Stimulated activated CD8-positive, alpha-beta memory T cell treated with anti-CD3 and anti-CD28 coated beads, Interleukin-12 subunit alpha, Interleukin-12 subunit beta, amount 100 ng/mL, for 1 hour (primary cell): ENCODE results near the gene EMILIN1.
"Not testable (repeated sequence)": the region's sequence is repeated elsewhere in the genome, so short reads cannot be mapped to it uniquely, and the experiment has no call there.

Source experiments
- DNase-seq: peaks from one replicate; pipeline ENCODE4 v3.0.0-alpha.2; 2020; ENCODE audit warnings: low read depth

The EMILIN1 gene

DNA sequence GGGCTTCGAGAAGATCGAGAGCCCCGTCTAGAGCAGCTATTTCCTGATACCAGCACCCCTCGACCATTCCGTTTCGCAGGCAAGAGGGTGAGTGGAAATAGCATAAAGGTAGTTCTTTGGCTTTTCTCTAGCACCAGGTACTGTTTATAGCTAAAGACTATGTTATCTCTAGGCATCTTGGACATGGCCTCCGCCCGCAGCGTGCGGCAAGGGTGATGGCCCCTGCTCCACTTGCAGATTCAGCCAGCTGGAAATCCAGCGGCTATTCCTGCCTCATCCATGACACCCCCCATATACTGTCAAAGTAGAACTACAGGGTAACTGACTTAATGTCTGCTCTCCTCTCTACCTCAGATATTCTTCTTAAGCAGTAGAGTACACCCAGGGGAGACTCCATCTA, 23.7 kb upstream of the EMILIN1 start:
- no peak for DNase-seq

DNA sequence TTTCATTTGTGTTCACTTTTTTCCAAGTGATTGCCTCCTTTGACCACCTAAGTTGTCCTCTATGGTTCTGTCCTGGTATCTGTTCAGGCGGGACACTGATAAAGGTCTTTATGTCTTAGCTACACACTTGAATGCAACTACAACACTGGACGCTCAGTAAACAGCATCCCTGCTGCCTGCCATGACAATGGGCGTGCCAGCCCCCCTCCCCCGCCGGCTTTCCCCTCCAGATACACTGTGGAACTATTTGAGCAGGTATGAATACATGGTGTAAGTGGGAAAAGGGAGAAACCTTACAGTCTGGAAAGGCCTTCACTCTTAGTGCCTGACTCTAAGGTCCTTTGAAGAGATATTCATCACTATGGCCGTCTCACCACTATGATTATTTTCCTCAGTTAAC, 21.2 kb upstream of the EMILIN1 start:
- DNase-seq: no peak

DNA sequence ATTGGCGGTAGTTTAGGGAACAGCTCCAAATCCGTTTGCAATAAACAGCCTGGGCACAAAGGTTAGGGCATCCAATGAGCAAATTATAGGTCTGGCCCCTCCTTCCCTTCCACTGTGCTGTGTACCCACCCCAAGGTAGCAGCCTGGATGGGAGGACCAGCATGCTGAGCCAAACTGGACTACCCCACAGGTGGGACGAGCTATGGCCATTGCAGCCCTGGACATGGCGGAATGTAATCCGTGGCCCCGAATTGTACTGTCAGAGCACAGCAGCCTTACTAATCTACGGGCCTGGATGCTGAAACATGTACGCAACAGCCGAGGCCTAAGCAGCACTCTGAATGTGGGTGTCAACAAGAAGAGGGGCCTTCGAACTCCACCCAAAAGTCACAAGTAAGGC, 20.2 kb upstream of the EMILIN1 start:
- DNase-seq: no peak

DNA sequence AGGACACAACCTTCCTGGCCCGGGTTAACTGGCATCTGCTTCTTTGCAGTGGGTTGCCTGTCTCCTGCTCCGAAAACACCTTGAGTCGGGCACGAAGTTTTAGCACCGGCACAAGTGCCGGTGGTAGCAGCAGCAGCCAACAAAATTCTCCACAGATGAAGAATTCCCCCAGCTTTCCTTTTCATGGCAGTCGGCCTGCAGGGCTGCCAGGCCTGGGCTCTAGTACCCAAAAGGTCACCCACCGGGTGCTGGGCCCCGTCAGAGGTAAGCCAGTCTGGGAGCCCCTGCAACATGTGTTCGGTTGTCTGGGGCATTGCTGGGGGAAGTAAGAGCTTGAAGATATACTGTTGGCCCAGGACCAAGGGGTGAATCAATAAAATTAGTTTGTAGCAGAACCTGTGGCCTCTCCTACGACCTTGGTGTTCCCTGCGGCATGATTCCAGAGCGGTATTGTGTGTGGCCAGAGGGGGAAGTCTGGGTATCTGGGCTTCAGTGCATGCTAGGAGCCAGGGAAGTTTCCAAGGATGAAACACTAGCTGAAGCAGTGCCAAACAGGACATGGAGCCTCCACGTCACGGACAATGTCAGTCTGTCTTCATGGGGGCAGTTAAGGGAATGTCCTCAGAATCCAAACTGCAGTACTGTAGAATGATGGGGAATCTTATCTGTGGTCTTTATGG, 19.1 kb upstream of the EMILIN1 start:
- no peak for DNase-seq

DNA sequence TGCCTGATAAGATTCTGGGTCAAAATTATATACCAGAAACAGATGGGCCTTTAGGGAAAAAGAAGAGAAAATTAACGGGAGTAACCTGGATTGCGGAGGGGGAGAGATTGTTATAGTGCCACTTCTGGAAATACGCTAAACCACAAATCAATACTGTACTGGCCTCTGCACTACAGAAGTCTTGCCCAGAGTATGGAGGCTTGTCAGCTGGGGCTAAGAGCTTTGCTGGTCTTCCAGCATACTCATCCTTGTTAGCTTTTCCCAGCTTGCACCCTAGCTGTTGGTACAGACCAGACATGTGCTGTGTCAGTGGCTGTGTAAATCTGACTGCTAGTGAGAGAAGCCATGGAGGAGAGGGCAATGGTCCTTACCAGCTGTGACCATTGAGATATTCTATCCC, 18.1 kb upstream of the EMILIN1 start:
- no peak for DNase-seq

DNA sequence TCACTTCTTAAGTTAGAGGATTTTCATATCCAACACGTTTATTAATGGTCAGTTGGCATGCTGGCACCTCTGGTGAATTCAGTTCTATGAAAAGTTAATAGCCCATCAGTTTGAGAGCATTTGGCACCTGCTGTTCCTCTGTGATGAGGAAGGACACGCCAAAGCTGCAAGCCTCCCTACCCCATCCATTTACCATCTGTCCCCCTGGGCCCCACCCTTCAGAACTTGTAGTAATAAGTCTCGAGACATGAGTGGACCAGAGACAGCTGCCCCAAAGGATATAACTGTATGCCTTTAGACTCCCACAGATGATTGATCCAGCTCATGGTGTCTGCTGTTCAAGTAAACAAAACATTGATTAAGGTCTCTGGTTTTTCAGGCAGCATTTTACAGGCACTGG, 13.3 kb upstream of the EMILIN1 start:
- DNase-seq: no peak

DNA sequence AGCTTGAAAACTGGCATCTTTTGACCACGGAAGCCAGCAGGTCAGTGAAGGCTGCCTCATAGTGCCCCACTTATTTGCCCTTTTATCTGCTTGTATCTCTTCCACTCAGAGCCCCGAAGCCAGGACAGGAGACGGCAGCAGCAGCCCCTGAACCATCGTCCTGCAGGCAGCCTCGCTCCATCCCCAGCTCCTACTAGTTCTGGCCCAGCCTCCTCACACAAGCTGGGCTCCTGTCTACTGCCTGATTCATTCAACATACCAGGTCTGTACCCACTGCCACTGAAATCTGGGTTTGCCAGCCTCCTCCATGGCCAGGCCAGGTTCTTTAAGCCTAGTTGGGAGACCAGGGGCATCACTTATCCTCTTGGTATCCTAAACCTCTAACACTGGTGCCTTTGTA, 11.0 kb upstream of the EMILIN1 start:
- DNase-seq: no peak

DNA sequence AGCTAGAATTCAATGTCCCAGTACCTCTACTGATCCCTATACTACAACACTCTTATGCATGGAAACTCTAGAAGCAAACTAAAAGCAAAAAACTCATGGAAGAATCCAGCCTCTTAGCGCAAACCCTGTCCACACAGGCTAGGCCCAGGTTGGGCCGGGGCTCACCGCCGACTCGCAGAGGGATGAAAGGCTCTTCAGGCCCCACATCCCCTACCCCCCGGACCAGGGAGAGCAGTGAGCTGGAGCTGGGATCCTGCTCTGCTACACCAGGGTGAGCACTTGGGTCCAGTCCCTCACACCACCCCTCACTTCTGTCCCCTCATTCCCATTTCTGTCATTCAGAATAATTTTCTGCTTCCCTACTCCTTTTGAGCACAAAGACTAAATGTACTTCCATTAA, 9.0 kb upstream of the EMILIN1 start:
- no peak for DNase-seq

DNA sequence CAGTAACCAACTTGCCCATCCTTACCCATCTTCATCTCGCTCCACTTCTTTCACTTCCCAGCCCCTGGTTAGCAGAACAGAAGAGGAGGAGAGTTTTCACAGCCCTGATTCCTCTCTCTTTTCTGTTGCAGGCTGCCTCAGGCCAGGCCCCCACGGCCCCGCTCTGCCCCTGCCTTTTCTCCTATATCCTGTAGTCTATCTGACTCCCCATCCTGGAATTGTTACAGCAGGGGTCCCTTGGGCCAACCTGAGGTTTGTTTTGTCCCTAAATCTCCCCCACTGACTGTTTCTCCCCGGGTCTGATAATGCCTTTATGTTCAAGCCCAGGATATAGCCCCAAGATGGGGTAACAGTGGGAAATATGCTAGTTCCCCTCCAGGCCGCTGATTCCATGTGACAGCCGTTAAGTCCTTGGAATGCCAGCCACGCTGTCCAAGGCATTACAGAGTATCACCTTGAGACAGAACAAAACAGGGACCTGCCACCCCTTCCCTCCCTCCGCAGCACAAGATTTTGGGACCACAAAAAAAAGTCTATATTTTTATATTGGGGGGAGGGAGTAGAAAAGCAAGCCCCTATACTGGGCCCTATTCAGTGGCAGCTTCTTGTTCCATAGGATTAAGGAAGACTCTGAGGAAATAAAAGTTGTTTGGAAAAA, 8.3 kb upstream of the EMILIN1 start:
- DNase-seq: no peak

DNA sequence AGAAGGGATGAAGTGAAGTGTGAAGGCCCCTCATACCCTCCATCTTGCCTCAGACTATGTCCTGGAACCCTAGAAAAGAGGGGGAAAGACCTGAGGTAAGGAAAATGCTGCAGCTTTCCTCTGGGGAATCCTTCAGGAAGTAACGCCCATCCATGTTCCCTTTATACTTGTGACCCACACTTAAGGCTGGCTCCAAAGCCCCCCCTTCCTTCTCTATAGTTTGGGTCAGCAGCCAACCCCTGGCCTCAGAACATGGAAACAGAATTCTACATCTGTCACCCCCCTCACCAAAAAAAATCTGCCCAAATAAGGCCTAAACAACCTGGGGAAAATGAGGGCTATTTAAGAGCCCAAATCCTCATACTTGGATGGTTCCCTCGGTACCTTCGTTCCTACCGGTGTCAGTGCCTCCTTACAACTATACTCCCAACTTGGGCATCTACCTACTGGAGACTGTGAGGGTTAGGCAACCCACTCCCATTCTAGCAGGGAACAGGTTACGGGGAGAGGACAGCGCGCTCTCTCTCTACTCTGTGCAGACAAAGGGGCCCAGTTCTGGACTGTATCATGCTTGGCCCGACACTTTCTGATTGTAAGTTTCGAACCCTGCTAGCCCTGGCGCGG, 7.7 kb upstream of the EMILIN1 start:
- no peak for DNase-seq

DNA sequence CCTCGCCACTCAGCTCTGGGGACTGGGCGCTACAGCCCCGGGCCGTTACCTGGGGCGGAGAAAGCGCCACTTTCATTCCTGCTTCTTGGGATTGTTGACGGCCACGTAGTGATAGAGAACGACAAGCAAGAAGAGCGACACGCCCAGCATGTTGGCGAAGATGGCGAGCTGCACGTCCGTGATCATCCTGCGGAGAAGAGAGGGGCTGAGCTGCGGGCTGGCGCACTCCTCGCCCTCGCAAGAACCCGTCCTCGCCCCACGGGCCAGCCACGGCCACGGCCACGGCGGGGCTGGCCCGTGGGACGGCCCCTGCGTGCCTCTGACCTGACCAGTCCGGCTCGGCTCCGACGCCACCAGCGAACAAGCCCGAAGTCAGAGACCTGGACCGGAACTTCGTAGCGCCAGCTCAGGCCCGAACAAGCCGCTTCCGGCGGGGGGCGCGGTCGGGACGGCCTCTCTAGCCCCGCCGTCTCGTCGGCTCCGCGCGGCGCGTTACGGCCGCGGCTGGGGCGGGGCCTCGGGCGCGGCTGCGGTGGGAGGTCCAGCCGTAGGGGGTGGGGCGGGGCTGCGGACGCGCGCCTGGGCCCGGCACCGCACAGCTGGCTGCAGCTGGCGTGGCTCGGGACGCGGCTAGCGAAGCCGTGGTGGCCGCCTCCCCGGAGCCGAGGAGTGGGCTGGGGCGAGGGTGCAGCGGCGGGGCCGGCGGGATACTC, 7.0 kb upstream of the EMILIN1 start, which contains the start of gene OST4:
Gene OST4, minus strand, starts transcription at position 378 of the 713 bp plus-strand sequence.
- peak; percentile 77 for DNase-seq

DNA sequence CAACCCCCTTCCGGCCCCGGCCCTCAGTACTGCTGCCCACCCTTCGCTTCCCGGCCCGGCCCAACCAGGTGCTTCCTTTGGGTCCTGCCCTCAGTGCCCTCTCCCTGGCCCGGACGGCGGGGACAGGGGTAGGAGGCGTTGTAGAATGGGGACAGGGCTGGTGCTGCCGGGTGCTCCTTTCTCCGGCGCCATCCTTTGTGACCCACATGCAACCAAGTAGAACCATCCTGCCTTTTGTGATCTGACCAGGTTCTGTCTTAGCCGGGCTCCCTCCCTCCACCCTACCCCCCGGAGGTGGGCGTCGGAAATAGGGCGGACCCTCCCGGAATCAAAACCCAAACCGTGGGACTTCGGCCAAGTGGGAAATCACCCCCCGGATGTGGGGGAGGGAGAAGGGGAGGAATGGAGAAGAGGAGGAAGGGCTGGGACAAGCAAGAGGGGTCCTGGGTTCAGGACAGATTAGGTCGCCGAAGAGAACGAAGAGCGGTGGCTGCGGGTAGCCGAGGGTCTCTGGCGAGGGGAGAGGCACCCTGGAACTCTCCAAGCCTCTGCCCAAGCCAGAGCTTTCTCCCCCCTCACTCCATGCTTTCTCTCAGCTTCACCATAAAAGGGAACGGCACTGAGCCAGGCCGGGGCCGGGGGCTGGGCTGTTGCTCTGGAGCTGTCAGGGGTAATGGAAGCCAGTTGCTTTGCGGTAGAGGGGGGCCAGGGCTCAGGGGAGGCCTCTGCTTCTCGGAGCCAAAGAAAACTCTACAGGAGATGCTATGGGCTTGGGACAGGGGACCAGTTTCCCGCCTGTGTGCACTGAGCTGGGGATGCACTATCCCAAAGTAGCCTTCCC, 6.2 kb upstream of the EMILIN1 start:
- no peak for DNase-seq

DNA sequence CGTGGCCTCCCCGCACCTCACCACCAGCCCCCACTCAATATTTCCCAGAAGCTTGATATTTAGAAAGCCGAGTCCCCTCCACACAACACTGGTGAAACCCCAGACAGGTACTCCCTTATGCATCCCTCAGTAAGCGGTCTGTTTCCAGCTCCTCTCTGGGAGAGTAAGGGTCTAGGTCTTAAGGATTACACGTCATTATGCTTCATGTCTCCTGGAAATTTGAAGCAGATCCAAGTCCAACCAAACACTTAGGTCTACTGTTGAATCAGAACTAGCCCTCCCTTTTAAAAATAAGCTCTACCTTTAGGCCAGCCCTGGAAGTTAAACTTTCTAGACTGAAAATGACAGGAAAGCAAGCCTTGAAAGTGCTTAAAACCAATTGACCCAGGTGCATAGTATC, 5.5 kb upstream of the EMILIN1 start:
- DNase-seq: no peak

DNA sequence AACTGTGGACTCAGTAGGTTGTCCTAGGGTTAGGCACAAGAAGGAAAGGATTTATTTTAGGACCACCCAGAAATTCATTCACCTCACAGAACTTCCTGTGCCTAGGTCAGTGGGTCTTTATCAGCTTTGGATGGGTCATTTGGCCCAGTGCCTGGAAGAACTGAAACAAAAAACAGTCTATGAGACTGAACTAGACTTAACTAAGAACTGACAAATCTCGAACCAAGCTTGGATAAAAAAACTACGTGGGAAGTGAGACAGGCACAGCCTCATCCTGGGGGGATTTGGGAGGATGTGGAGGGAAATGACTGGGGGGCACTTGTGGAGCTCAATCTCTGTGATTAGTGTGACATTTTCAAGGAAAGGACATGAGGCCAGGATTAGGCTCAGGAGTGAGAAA, 4.6 kb upstream of the EMILIN1 start:
- no peak for DNase-seq

DNA sequence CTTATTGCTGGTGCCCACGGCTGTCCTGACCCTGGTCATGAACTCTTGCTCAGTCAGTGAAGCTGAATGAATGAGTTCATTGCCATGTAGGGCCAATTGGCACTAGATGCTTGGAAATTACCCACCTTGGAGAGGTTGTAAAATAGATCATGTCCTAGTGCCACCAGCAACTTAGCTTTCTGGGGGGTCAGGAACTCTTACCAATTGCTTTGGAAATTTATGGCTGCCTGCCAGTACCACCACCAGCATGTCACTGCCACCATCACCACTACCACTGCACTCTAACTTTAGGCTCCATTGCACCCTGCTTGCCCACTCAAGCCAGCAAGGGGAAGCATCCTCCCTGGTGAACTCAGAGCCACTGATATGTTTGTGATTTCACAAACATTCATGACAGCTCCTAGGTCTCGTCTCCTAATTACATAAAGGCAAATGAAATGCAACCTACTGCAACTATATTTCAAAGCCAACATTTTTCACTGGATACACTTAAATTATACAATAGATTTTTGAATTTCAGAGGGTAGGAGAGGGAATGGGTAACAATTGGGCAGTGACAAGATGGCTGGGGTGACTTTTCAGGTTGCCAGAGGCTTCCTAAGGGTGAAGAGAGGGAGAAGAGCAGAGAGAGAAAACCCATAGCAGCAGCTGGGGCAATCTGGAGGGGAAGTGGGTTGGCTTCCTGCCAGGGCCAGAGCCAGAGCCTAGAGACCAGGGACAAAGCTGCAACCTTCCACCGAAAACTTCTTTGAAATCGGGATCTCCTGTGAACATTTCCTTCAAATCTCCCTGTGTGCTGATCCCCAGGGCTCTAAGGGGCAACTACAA, 3.5 kb upstream of the EMILIN1 start:
- no peak for DNase-seq

DNA sequence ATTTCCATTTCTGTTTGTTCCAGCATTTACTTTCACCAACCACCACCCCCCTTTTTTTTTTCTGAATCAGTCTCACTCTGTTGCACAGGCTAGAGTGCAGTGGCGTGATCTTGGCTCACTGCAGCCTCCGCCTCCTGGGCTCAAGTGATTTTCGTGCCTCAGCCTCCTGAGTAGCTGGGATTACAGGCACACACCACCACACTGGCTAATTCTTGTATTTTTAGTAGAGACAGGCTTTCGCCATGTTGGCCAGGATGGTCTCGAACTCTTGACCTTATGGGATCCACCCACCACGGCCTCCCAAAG, 2.9 kb upstream of the EMILIN1 start:
- not testable (repeated sequence) for DNase-seq

DNA sequence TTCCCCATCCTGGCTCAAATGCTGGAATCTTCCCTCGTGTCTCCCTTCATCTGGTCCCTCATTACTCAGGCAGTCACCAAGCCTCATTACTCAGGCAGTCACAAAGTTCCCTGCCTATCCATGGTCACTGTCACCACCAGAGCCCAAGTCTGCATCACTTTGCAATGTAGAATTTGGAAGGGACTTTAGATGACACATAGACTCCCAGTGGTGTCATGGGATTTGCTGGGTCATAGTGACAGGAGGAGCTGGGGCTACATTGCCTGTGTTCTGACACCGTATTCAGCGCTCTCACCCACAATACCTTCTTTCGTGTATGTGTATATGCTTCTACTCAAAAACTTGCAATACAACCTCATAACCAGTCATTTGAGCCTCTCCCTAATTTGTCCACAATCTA, 2.1 kb upstream of the EMILIN1 start:
- no peak for DNase-seq

DNA sequence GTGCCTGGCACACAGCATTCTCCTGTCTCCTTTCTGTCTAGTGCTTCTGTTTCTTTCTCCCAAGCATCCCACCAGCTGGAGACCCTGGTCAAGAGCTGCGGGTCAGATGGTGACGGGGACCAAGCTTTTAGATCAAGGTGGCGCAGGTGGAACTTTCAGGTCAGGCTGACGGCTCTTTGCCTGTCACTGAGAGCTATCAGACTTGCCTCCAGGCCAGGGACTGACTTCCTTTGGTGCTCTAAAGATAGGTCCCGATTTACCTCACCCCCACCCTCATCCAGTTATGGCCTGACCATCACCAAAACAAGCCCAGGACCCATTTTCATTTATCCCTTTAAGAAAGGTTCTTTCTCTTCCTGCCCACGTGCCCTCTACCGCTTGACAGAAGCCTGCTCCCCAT, 1.2 kb upstream of the EMILIN1 start:
- DNase-seq: no peak

DNA sequence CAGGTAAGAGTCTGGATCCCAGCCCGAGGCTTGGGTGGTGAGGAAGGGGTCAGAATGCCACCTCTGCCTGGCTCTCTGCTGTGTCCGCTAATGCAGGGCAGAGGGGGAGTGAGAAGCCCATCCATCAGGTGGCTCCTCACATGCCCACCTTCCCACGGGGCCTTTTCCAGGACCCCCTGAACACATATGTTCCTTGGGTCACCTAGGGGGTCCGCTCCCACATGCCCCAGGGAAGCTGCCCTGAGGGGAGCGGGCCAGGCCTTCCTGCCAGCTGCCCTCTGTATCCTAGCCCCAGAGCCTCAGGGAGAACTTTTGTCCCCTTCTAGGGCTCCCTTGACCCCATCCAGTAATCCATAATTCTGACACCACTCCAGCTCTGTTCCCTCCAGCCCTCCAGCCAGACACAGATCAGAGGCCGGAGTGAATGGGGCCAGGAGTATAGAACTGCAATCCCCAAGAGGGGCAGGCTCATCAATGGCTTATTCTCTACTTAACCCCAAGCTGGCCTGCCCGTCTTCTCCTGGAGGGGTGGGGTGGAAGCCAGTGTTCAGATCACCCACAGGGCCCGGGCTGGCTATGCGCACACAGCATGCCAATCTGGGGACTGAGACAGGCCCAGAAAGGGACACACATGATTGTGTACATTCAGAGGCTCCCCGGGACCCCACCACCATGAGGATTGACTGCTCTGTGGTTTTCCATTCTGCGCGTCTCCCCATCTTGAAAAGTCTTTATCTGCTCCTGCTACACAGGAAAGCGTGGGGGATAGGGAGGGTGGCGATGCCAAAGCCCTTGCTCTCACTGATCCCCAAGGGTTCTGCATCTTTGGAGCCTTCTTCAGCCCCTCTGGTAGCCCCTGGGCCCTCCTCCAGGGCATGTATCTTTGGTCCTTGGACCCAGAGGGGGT, 1.1 kb downstream of the EMILIN1 start:
- no peak for DNase-seq

DNA sequence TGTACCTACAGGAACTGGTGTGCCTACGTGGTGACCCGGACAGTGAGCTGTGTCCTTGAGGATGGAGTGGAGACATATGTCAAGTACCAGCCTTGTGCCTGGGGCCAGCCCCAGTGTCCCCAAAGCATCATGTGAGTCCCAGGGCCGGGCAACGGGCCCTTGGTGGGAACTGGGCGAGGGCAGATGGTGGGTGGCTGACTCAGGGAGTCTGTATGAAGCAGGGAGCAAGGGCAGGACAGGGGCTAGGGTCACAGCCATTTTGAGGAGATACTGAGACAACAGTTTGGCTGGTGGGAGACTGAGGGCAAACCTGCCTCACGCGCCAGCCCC, 1.7 kb downstream of the EMILIN1 start:
- DNase-seq: no peak

DNA sequence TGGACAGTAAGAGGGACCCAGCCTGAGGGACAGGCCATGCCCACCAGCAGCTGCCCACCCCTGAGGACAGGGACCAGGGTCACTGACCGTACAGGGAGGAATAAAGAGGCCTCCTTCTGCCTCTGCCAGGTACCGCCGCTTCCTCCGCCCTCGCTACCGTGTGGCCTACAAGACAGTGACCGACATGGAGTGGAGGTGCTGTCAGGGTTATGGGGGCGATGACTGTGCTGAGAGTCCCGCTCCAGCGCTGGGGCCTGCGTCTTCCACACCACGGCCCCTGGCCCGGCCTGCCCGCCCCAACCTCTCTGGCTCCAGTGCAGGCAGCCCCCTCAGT, 2.2 kb downstream of the EMILIN1 start:
- DNase-seq: no peak
